Measurements from ENCODE around the gene ANKFY1.
"Not testable (repeated sequence)": the region's sequence is repeated elsewhere in the genome, so short reads cannot be mapped to it uniquely, and the experiment has no call there.

The ANKFY1 gene

DNA sequence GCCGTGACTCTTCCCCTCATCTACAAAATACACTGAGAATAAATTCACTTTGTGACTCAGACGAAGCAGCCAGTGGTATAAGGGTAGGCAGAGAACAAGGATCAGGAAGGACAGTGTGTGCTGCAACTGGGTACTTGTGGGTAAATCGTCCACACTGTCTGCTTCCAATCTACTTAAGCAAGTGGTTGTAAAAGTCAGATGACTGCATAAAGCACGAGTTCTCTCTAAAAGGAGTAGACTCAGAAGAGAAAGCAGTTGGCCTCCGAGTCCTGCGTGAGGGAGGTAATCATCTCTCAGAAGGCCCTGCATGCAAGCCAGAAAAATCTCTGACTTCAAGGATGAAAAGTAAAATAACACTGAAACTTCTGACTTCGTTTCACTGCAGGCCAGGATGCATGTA, 43.1 kb downstream of the ANKFY1 start:
- no peak for DNase-seq (ENCODE audit: low read depth in 2 of 2)

DNA sequence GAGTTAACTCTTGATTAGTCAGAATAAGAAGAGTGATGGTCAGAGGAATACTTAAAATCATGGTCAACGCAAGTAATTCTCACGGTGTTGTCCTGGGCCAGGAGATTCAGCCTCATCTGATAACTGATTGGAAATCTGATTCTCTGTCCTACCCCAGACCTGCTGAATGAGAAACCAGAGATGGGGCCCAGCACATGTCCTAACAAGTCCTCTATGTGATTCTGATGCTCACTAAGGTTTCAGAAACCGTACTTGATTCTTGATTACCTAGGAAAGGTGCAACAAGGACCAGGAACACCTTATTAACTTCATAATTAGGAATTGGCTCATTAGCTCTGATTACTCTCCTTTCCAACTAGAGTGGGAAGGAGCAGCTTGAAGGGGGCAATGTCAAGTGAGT, 44.5 kb downstream of the ANKFY1 start:
- DNase-seq (ENCODE audit: low read depth in 2 of 2) = no peak

- DNase-seq (ENCODE audit: low read depth in 2 of 2) = no peak
Observed at GRCh38 chr17:4215882-4216570, 47.8 kb downstream of the ANKFY1 start.

DNA sequence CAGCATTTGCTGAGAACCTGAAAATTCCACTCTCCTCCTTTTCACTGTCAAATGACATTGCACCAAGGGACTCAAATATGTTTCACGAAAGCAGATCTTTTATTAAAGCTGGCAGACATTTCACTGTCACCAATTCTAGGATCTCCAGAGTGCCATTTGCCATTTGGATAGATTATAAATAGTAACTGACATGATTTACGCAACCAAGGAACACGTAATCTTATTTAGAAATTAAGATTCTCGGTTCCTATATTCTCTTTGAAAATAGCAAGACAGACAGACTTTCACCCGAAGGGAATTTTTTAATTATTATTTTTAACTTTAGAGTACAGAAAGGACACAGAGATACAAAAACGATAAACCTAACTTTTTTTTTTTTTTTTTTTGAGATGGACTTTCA, 49.6 kb downstream of the ANKFY1 start:
- DNase-seq (ENCODE audit: low read depth in 2 of 2) = no peak

DNA sequence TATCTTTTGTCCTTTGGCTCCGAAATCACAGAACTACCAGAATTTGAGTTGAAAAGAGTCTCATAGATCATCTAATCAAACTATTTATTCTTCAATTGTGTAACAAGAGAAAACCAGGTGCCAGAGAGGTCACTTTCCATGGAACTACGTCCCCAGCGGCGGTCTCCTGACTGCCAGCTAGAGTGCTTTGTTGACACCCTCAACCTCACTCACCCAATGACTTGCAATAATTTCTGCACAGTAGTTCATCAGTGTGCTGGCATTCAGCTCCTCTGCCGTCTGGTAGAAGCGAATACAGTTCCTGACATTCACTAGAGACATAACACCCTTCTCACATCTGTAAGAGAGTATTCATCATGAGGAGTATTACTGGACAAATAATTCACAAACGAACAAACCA, 54.2 kb downstream of the ANKFY1 start:
- no peak for DNase-seq (ENCODE audit: low read depth in 2 of 2)

DNA sequence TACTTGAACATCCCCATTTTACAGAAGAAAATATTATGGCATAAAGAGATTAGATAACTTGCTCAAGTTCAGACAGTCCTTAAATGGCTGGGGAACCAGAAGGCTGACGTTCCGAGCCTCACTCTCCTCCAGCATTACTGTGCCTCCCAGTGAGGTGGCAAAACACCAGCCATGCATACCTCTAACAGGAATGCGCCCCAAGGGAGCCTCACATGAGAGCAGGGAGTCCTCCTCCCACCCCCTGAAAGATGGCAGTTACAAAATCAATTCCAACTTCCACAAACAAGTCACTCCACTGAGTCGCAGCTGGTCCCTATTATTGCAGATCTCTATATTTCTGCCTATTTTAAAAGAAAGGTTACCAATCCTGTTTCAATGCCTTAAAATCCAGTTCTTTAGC, 55.5 kb downstream of the ANKFY1 start:
- DNase-seq (ENCODE audit: low read depth in 2 of 2) = no peak

DNA sequence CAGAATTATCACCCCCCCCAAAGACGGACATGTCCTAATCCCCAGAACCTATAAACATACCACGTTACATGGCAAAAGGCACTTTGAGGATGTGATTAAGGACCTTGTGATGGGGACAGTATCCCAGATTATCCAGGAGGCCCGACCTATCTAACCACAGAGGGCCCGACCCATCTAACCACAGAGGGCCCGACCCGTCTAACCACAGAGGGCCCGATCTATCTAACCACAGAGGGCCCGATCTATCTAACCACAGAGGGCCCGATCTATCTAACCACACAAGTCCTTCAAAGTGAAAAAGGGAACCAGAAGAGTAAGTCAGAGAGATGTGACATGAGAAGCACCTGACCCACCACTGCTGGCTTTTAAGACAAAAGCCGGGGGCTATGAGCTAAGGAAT, 56.8 kb downstream of the ANKFY1 start:
- DNase-seq (ENCODE audit: low read depth in 2 of 2) = no peak

GRCh38 chr17:4205917-4206316, 57.9 kb downstream of the ANKFY1 start:
- no peak for DNase-seq (ENCODE audit: low read depth in 2 of 2)

- peak; percentile 73 to 79 for DNase-seq (ENCODE audit: low read depth in 2 of 2)
Observed at GRCh38 chr17:4204710-4205173, 59.0 kb downstream of the ANKFY1 start.

DNA sequence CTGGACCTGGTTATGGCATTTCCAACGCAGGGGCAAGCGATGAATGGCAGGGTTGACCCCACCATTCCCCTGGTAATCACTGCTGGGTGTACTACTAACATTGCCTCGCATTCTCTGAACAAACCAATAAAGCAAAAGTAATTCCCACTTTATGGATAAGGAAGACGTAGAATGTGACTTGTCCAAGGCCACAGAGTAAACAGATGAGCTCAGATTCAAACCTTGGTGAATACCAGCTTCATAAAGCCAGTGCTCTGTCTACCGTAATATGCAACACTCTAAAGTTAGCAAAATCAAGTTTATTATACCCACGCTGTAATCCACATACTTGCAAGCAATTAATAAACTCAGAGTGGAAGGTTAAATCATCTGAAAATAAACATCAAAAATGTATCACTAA, 59.6 kb downstream of the ANKFY1 start:
- DNase-seq (ENCODE audit: low read depth in 2 of 2) = no peak

DNA sequence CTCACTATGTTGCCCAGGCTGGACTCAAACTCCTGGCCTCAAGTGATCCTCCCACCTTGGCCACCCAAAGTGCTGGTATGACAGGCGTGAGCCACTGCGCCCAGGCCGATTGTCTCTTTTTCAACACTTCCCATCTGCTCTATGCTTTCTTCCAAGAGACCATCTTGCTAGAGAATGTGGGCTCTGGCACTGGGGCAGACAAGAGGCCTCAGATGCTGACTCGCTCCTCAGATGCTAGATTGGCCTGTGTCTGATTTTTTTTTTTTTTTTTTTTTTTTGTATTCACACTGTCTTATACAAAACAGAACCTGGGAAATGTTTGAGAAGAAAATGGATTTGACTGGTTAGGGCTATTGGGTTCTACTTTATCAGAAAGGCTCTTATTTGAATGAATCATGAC, 62.6 kb downstream of the ANKFY1 start:
- DNase-seq (ENCODE audit: low read depth in 2 of 2) = no peak

DNA sequence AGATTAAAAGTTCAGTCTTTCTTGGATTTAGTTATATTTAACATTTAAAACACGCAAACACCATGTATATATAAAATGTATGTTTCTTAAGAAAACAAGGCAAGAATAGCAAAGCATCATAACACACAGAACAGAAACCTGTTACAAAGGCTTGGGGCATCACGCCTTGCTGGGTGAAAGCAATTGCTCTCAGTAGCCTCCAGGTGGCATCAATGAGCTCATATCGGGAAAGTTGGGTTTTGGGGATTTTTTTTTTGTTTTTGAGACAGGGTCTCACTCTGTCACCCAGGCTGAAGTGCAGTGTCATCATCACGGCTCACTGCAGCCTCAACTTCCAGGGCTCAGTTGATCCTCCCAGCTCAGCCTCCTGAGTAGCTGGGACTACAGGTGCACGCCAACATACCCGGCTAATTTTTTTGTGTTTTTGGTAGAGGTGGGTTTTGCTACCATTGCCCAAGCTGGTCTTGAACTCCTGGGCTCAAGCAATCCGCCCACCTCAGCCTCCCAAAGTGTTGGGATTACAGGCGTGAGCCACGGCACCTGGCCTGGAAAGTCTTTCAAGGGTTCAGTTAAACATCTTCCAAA, 63.9 kb downstream of the ANKFY1 start:
- DNase-seq (ENCODE audit: low read depth in 2 of 2) = no peak

DNA sequence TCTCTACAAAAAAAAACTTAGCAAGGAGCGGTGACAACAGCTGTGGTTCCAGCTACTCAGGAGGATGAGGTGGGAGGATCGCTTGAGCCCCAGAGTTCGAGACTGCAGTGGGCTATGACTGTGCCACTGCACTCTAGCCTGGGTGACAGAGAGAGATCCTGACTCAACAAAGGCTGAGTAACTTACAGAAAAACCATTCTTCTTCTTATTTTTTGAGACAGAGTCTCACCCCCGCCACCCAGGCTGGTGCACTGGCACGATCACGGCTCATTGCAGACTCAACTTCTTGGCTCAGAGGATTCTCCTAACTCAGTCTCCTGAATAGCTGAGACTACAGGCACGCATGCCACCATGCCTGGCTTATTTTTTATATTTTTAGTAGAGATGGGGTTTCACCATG, 64.8 kb downstream of the ANKFY1 start:
- DNase-seq (ENCODE audit: low read depth in 2 of 2) = no peak

GRCh38 chr17:4195306-4195705, 68.5 kb downstream of the ANKFY1 start:
- no peak for DNase-seq (ENCODE audit: low read depth in 2 of 2)

GRCh38 chr17:4194796-4195195, 69.0 kb downstream of the ANKFY1 start:
- no peak for DNase-seq (ENCODE audit: low read depth in 2 of 2)

GRCh38 chr17:4190791-4191190, 73.0 kb downstream of the ANKFY1 start:
- DNase-seq (ENCODE audit: low read depth in 2 of 2) = not testable (repeated sequence)

- no peak for DNase-seq (ENCODE audit: low read depth in 2 of 2)
Observed at GRCh38 chr17:4189280-4189679, 74.5 kb downstream of the ANKFY1 start.

- no peak for DNase-seq (ENCODE audit: low read depth in 2 of 2)
Observed at GRCh38 chr17:4188076-4188475, 75.7 kb downstream of the ANKFY1 start.

- no peak for DNase-seq (ENCODE audit: low read depth in 2 of 2)
Observed at GRCh38 chr17:4187076-4187475, 76.7 kb downstream of the ANKFY1 start.

DNA sequence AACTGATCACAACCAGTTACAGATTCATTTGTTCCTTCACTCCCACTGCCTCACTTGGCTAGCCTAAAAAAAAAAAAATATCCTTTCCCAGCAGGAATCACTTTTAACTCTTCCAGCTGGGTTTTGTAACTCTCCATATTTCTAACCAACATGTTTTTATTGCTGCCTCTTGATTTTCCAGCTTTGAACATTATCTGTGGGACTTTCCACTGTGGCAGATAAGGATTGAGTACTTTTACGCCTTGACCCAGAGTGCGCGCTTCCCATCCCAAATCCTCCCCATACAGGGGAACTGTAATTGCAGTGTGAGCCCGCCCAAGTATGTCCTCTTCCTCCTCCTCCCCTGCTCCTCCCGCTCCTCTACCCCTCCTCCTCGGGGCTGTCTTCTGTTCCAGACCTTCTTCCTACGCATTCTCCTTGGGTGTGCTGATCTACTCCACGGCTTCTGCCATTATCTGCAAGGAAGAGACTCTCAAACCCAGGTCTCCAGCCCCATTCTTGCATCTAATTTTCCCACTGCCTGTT, 77.4 kb downstream of the ANKFY1 start:
- DNase-seq (ENCODE audit: low read depth in 2 of 2) = no peak

DNA sequence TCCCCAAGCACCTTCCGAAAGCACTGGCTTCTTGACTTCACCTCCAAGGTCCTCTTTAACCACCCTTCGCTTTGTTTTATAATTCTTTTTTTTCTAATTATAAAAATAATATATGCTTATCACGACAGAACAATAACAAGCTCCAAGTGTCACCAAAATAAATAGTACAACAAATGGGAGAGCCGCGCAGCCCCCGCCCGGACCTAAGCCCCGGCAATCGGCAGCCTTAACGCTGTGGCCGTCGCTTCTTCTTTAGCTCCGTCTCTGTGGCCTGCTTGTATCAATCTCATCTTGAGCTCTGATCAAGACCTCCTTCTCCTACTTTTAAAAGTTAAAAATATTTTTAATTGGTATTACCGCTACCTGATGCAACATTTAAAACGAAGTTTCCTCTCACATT, 78.1 kb downstream of the ANKFY1 start:
- no peak for DNase-seq (ENCODE audit: low read depth in 2 of 2)

- DNase-seq (ENCODE audit: low read depth in 2 of 2) = no peak
Observed at GRCh38 chr17:4184811-4185210, 79.0 kb downstream of the ANKFY1 start.

- DNase-seq (ENCODE audit: low read depth in 2 of 2) = no peak
Observed at GRCh38 chr17:4182043-4182442, 81.7 kb downstream of the ANKFY1 start.

DNA sequence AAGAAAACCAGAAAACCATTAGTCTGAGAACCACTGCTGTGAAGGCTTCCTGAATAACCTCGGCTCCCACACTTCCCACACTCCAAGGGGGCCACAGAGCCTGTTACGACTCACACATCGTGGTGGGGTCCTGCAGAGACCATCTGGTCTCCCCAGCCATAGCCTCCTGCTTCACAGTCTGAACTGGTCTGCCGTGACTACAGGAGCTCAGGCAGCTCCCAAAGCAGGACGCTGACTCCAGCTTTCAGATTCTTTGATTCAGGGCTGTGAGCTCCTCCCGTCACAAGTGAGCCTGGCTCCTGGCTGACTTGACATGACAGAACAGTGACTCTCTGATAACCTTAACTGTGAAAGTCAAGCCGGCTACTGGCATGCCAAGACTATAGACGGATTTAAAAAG, 83.0 kb downstream of the ANKFY1 start:
- DNase-seq (ENCODE audit: low read depth in 2 of 2) = no peak
